GM12874 (cell line): ENCODE data around the gene LENEP.

Source experiments
- TF ChIP-seq, protein P1 (sequence below): IDR thresholded peaks from 2 replicates; pipeline ENCODE4 v1.5.1; 2011; ENCODE audit warnings: low read depth, mild to moderate bottlenecking, control low read depth, low read length, moderate library complexity; ENCODE audit not compliant: insufficient read depth

LENEP gene

GRCh38 chr1:154957091-154957657, 36.2 kb upstream of the LENEP start:
- TF ChIP-seq, protein P1, sequence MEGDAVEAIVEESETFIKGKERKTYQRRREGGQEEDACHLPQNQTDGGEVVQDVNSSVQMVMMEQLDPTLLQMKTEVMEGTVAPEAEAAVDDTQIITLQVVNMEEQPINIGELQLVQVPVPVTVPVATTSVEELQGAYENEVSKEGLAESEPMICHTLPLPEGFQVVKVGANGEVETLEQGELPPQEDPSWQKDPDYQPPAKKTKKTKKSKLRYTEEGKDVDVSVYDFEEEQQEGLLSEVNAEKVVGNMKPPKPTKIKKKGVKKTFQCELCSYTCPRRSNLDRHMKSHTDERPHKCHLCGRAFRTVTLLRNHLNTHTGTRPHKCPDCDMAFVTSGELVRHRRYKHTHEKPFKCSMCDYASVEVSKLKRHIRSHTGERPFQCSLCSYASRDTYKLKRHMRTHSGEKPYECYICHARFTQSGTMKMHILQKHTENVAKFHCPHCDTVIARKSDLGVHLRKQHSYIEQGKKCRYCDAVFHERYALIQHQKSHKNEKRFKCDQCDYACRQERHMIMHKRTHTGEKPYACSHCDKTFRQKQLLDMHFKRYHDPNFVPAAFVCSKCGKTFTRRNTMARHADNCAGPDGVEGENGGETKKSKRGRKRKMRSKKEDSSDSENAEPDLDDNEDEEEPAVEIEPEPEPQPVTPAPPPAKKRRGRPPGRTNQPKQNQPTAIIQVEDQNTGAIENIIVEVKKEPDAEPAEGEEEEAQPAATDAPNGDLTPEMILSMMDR = no peak

- TF ChIP-seq, protein P1 = no peak
Measured at GRCh38 chr1:154958036-154958435, 35.4 kb upstream of the LENEP start.

- TF ChIP-seq, protein P1 = no peak
Measured at GRCh38 chr1:154958681-154959425, 34.5 kb upstream of the LENEP start.

GRCh38 chr1:154959426-154959780, 34.0 kb upstream of the LENEP start:
- TF ChIP-seq, protein P1 = no peak

- TF ChIP-seq, protein P1 = no peak
Measured at GRCh38 chr1:154960446-154961136, 32.8 kb upstream of the LENEP start.

- TF ChIP-seq, protein P1 = peak; percentile 70
Measured at GRCh38 chr1:154961207-154962155, 31.9 kb upstream of the LENEP start, which contains the start of gene PYGO2. Gene PYGO2, minus strand, starts transcription at chr1:154961782. Its CDS starts 206 bp downstream, at chr1:154961576.
